Activated naive CD8-positive, alpha-beta T cell (primary cell): ENCODE measurements around the gene CCBE1.
"Not testable (repeated sequence)": the region's sequence is repeated elsewhere in the genome, so short reads cannot be mapped to it uniquely, and the experiment has no call there.

Experiments
- H3K27ac Mint-ChIP-seq: one replicate; pipeline ENCODE4 v1.8.0; 2021; ENCODE audit warnings: mixed read lengths
- H3K27me3 Mint-ChIP-seq: one replicate; pipeline ENCODE4 v1.8.0; 2021; ENCODE audit warnings: mixed read lengths
- H3K36me3 Mint-ChIP-seq: one replicate; pipeline ENCODE4 v1.8.0; 2021; ENCODE audit warnings: mixed read lengths
- H3K4me1 Mint-ChIP-seq: one replicate; pipeline ENCODE4 v1.8.0; 2021; ENCODE audit warnings: low read depth, mixed read lengths
- H3K4me3 Mint-ChIP-seq: one replicate; pipeline ENCODE4 v1.8.0; 2021; ENCODE audit warnings: mild to moderate bottlenecking, mixed read lengths
- H3K9me3 Mint-ChIP-seq: one replicate; pipeline ENCODE4 v1.8.0; 2021; ENCODE audit warnings: low read depth, mixed read lengths

Gene CCBE1

GRCh38 chr18:59660366-59660765 lies 36.9 kb downstream of the CCBE1 start:
- H3K36me3 Mint-ChIP-seq: no peaks in the 10 kb centered on the region
- no peak overlapping the region for H3K4me3 Mint-ChIP-seq
- H3K27me3 Mint-ChIP-seq: peaks cover 9% of the 10 kb centered on the region
- no peak overlapping the region for H3K27ac Mint-ChIP-seq
- H3K4me1 Mint-ChIP-seq: no peaks in the 10 kb centered on the region
- H3K9me3 Mint-ChIP-seq: no peaks in the 10 kb centered on the region

GRCh38 chr18:59659508-59660170 lies 37.6 kb downstream of the CCBE1 start:
- Mint-ChIP-seq H3K36me3 (no peaks in the 10 kb centered on the region), H3K4me1 (no peaks in the 10 kb centered on the region), H3K9me3 (no peaks in the 10 kb centered on the region), H3K27ac (no peak overlapping the region), H3K27me3 (peaks cover 8% of the 10 kb centered on the region), H3K4me3 (no peak overlapping the region)

GRCh38 chr18:59658941-59659340 lies 38.3 kb downstream of the CCBE1 start:
- peaks cover 7% of the 10 kb centered on the region for H3K27me3 Mint-ChIP-seq
- no peaks in the 10 kb centered on the region for H3K4me1 Mint-ChIP-seq
- no peak overlapping the region for H3K27ac Mint-ChIP-seq
- H3K36me3 Mint-ChIP-seq: no peaks in the 10 kb centered on the region
- no peaks in the 10 kb centered on the region for H3K9me3 Mint-ChIP-seq
- no peak overlapping the region for H3K4me3 Mint-ChIP-seq

GRCh38 chr18:59657012-59657411 lies 40.2 kb downstream of the CCBE1 start:
- H3K9me3 Mint-ChIP-seq: no peaks in the 10 kb centered on the region
- no peaks in the 10 kb centered on the region for H3K4me1 Mint-ChIP-seq
- no peak overlapping the region for H3K27ac Mint-ChIP-seq
- no peaks in the 10 kb centered on the region for H3K36me3 Mint-ChIP-seq
- H3K27me3 Mint-ChIP-seq: peaks cover 6% of the 10 kb centered on the region
- H3K4me3 Mint-ChIP-seq: no peak overlapping the region

- Mint-ChIP-seq H3K9me3 (no peaks in the 10 kb centered on the region), H3K4me3 (no peak overlapping the region), H3K27ac (no peak overlapping the region), H3K36me3 (no peaks in the 10 kb centered on the region), H3K4me1 (no peaks in the 10 kb centered on the region), H3K27me3 (peaks cover 6% of the 10 kb centered on the region)
Observed at GRCh38 chr18:59656373-59656887, 40.8 kb downstream of the CCBE1 start.

- Mint-ChIP-seq H3K27me3 (peaks cover 6% of the 10 kb centered on the region), H3K27ac (no peak overlapping the region), H3K4me1 (no peaks in the 10 kb centered on the region), H3K36me3 (no peaks in the 10 kb centered on the region), H3K9me3 (no peaks in the 10 kb centered on the region), H3K4me3 (no peak overlapping the region)
Observed at GRCh38 chr18:59655676-59656075, 41.5 kb downstream of the CCBE1 start.

GRCh38 chr18:59651071-59651470 lies 46.2 kb downstream of the CCBE1 start:
- H3K27ac Mint-ChIP-seq: no peak overlapping the region
- no peaks in the 10 kb centered on the region for H3K4me1 Mint-ChIP-seq
- H3K36me3 Mint-ChIP-seq: no peaks in the 10 kb centered on the region
- H3K27me3 Mint-ChIP-seq: no peaks in the 10 kb centered on the region
- no peak overlapping the region for H3K4me3 Mint-ChIP-seq
- no peaks in the 10 kb centered on the region for H3K9me3 Mint-ChIP-seq

GRCh38 chr18:59650266-59650820 lies 46.9 kb downstream of the CCBE1 start:
- Mint-ChIP-seq H3K36me3 (no peaks in the 10 kb centered on the region), H3K4me1 (no peaks in the 10 kb centered on the region), H3K27ac (no peak overlapping the region), H3K4me3 (no peak overlapping the region), H3K27me3 (no peaks in the 10 kb centered on the region), H3K9me3 (no peaks in the 10 kb centered on the region)

GRCh38 chr18:59649591-59649990 lies 47.6 kb downstream of the CCBE1 start:
- Mint-ChIP-seq H3K9me3 (no peaks in the 10 kb centered on the region), H3K36me3 (no peaks in the 10 kb centered on the region)

GRCh38 chr18:59648469-59648868 lies 48.8 kb downstream of the CCBE1 start:
- H3K9me3 Mint-ChIP-seq, H3K27me3 Mint-ChIP-seq, H3K27ac Mint-ChIP-seq, H3K36me3 Mint-ChIP-seq, H3K4me1 Mint-ChIP-seq, H3K4me3 Mint-ChIP-seq: not testable (repeated sequence)

More at GRCh38 chr18:59649591-59649990, 47.6 kb downstream of the CCBE1 start:
- Mint-ChIP-seq H3K27ac (no peak overlapping the region), H3K4me1 (no peaks in the 10 kb centered on the region), H3K4me3 (no peak overlapping the region), H3K27me3 (no peaks in the 10 kb centered on the region)

- Mint-ChIP-seq H3K9me3 (no peaks in the 10 kb centered on the region), H3K27ac (no peak overlapping the region), H3K36me3 (no peaks in the 10 kb centered on the region), H3K4me3 (no peak overlapping the region), H3K27me3 (no peaks in the 10 kb centered on the region), H3K4me1 (no peaks in the 10 kb centered on the region)
Observed at GRCh38 chr18:59646963-59647307, 50.3 kb downstream of the CCBE1 start.

- Mint-ChIP-seq H3K4me1 (no peaks in the 10 kb centered on the region), H3K27ac (no peak overlapping the region), H3K36me3 (no peaks in the 10 kb centered on the region), H3K9me3 (no peaks in the 10 kb centered on the region), H3K4me3 (no peak overlapping the region), H3K27me3 (peaks cover 4% of the 10 kb centered on the region)
Observed at GRCh38 chr18:59646228-59646962, 50.8 kb downstream of the CCBE1 start.

- H3K36me3 Mint-ChIP-seq: no peaks in the 10 kb centered on the region
- no peaks in the 10 kb centered on the region for H3K4me1 Mint-ChIP-seq
- no peak overlapping the region for H3K27ac Mint-ChIP-seq
- no peak overlapping the region for H3K4me3 Mint-ChIP-seq
- peaks cover 7% of the 10 kb centered on the region for H3K27me3 Mint-ChIP-seq
- no peaks in the 10 kb centered on the region for H3K9me3 Mint-ChIP-seq
Observed at GRCh38 chr18:59643740-59644139, 53.5 kb downstream of the CCBE1 start.

- Mint-ChIP-seq H3K36me3 (no peaks in the 10 kb centered on the region), H3K27me3 (peaks cover 14% of the 10 kb centered on the region), H3K4me3 (no peak overlapping the region)
Observed at GRCh38 chr18:59640721-59641120, 56.5 kb downstream of the CCBE1 start.

GRCh38 chr18:59639821-59640220 lies 57.4 kb downstream of the CCBE1 start:
- no peak overlapping the region for H3K27ac Mint-ChIP-seq
- H3K27me3 Mint-ChIP-seq: peaks cover 14% of the 10 kb centered on the region
- no peaks in the 10 kb centered on the region for H3K9me3 Mint-ChIP-seq
- no peaks in the 10 kb centered on the region for H3K4me1 Mint-ChIP-seq
- no peak overlapping the region for H3K4me3 Mint-ChIP-seq
- H3K36me3 Mint-ChIP-seq: no peaks in the 10 kb centered on the region

More at GRCh38 chr18:59640721-59641120, 56.5 kb downstream of the CCBE1 start:
- no peaks in the 10 kb centered on the region for H3K9me3 Mint-ChIP-seq
- no peak overlapping the region for H3K27ac Mint-ChIP-seq
- no peaks in the 10 kb centered on the region for H3K4me1 Mint-ChIP-seq
